ENCODE measurements around the gene CD99. TPM values are rescaled to one million over a fixed set of nuclear protein-coding genes. Genes with fewer than 3 reads are reported as not detected.

Gene CD99
- total and polyA plus RNA-seq, 2 of the 13 experiments (the other 11 are each of a cell fraction or from before 2014, with no cell fraction given), result 78.8 to 111 TPM

DNA sequence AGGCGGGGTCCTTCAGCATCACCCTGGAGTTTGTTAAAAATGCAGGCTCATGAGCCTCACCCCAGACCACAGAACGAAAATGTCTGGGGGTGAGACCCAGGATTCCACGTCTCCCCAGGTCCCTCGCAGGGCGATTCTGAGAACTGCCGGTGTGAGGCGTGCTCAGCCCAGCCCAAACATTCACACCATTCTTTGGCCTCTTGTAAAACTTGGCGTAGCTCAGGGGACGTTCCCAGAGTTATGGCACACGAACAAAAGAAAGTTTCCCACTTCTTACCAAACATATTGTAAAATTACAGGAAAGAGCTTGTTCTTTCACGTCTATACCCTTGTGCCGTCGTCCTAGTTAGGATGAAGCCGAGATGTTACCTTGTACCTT, 12.9 kb downstream of the CD99 start:
- Histone ChIP-seq H3K27me3 (ENCODE audit: control insufficient read depth in 1 of 2, insufficient read depth in 2 of 2, low read length in 2 of 2) (no peaks in the 10 kb centered on the region), H3K4me2 (ENCODE audit: low read depth, low read length) (no peak overlapping the region), H3K36me3 (replicated peaks in 1 of 2; ENCODE audit: control insufficient read depth in 1 of 2, insufficient read depth in 2 of 2, low read length in 2 of 2) (peaks cover 4 to 11% of the 10 kb centered on the region in 2 experiments; a peak in 1 of 5 replicates), H3K79me2 (ENCODE audit: insufficient read depth, low read length) (peaks cover 91% of the 10 kb centered on the region), H2AFZ (ENCODE audit: low read length) (no peak overlapping the region), H4K20me1 (ENCODE audit: insufficient read depth, low read length) (peaks cover 4% of the 10 kb centered on the region; the same call in 1 of the 2 replicates), H3K9me3 (ENCODE audit: low read length) (no peaks in the 10 kb centered on the region), H3K4me3 (replicated peaks in 1 of 3; ENCODE audit: insufficient read depth in 1 of 3, low read depth in 2 of 3, low read length in 3 of 3) (no peak overlapping the region), H3K4me1 (ENCODE audit: insufficient read depth, low read length) (peaks cover 18% of the 10 kb centered on the region), H3K9ac (ENCODE audit: insufficient read depth, low read depth, low read length) (no peak overlapping the region), H3K27ac (ENCODE audit: extremely low read length, insufficient read depth, low read length) (no peak overlapping the region)
- in situ Hi-C loops (cut with HindIII; ENCODE audit: extremely low pct_ligation_motif_present, low pct_unique_long_range_greater_than_20kb) (no loop called here), intact Hi-C loops (cut with micrococcal nuclease; ENCODE audit: unreplicated experiment) (loop anchor here (10.0 kb wide), 1 partner anchor 61 kb away; no protein-coding TSS in a partner anchor)
- BruUV-seq (replicated peaks), result no TSS peak
- 95% methylated on average over 13 of the region's 14 CpGs for WGBS (ENCODE audit: low lambda C conversion rate)
- DNase-seq (ENCODE audit: low spot score) (no peak), FAIRE-seq (no peak), ATAC-seq (no peak)
- ChIA-PET POLR2A (no interaction called here), CTCF (ENCODE audit: low intra/inter-chr PET ratio, low total read pairs) (no interaction called here)
- TF ChIP-seq ZFP1 (CRISPR knock-in tag; IDR thresholded peaks at IDR 0.05), result no peak
- no peak for TF ChIP-seq THYN1 (CRISPR knock-in tag; IDR thresholded peaks at IDR 0.05; ENCODE audit: borderline replicate concordance, low read depth)
- TF ChIP-seq, protein P1, sequence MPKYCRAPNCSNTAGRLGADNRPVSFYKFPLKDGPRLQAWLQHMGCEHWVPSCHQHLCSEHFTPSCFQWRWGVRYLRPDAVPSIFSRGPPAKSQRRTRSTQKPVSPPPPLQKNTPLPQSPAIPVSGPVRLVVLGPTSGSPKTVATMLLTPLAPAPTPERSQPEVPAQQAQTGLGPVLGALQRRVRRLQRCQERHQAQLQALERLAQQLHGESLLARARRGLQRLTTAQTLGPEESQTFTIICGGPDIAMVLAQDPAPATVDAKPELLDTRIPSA (CRISPR knock-in tag; IDR thresholded peaks at IDR 0.05; ENCODE audit: borderline replicate concordance), result no peak
- no peak for TF ChIP-seq SNAI1 (CRISPR knock-in tag; IDR thresholded peaks at IDR 0.05; ENCODE audit: borderline replicate concordance)
- TF ChIP-seq, protein P2, sequence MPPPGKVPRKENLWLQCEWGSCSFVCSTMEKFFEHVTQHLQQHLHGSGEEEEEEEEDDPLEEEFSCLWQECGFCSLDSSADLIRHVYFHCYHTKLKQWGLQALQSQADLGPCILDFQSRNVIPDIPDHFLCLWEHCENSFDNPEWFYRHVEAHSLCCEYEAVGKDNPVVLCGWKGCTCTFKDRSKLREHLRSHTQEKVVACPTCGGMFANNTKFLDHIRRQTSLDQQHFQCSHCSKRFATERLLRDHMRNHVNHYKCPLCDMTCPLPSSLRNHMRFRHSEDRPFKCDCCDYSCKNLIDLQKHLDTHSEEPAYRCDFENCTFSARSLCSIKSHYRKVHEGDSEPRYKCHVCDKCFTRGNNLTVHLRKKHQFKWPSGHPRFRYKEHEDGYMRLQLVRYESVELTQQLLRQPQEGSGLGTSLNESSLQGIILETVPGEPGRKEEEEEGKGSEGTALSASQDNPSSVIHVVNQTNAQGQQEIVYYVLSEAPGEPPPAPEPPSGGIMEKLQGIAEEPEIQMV (CRISPR knock-in tag; IDR thresholded peaks at IDR 0.05; ENCODE audit: low read depth), result no peak
- no peak for TF ChIP-seq ZFP36L1 (CRISPR knock-in tag; IDR thresholded peaks at IDR 0.05)
- no peak for TF ChIP-seq ZBTB20 (CRISPR knock-in tag; IDR thresholded peaks at IDR 0.05; ENCODE audit: borderline replicate concordance, low read depth)
- TF ChIP-seq, protein P3, sequence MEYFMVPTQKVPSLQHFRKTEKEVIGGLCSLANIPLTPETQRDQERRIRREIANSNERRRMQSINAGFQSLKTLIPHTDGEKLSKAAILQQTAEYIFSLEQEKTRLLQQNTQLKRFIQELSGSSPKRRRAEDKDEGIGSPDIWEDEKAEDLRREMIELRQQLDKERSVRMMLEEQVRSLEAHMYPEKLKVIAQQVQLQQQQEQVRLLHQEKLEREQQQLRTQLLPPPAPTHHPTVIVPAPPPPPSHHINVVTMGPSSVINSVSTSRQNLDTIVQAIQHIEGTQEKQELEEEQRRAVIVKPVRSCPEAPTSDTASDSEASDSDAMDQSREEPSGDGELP (IDR thresholded peaks at IDR 0.05; ENCODE audit: borderline replicate concordance, low read depth), result no peak
- TF ChIP-seq, protein P4, sequence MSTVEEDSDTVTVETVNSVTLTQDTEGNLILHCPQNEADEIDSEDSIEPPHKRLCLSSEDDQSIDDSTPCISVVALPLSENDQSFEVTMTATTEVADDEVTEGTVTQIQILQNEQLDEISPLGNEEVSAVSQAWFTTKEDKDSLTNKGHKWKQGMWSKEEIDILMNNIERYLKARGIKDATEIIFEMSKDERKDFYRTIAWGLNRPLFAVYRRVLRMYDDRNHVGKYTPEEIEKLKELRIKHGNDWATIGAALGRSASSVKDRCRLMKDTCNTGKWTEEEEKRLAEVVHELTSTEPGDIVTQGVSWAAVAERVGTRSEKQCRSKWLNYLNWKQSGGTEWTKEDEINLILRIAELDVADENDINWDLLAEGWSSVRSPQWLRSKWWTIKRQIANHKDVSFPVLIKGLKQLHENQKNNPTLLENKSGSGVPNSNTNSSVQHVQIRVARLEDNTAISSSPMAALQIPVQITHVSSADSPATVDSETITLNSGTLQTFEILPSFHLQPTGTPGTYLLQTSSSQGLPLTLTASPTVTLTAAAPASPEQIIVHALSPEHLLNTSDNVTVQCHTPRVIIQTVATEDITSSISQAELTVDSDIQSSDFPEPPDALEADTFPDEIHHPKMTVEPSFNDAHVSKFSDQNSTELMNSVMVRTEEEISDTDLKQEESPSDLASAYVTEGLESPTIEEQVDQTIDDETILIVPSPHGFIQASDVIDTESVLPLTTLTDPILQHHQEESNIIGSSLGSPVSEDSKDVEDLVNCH (CRISPR knock-in tag; IDR thresholded peaks at IDR 0.05), result no peak
- TF ChIP-seq, protein P5, sequence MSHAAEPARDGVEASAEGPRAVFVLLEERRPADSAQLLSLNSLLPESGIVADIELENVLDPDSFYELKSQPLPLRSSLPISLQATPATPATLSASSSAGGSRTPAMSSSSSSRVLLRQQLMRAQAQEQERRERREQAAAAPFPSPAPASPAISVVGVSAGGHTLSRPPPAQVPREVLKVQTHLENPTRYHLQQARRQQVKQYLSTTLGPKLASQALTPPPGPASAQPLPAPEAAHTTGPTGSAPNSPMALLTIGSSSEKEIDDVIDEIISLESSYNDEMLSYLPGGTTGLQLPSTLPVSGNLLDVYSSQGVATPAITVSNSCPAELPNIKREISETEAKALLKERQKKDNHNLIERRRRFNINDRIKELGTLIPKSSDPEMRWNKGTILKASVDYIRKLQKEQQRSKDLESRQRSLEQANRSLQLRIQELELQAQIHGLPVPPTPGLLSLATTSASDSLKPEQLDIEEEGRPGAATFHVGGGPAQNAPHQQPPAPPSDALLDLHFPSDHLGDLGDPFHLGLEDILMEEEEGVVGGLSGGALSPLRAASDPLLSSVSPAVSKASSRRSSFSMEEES (CRISPR knock-in tag; IDR thresholded peaks at IDR 0.05), result no peak
- TF ChIP-seq, protein P6, sequence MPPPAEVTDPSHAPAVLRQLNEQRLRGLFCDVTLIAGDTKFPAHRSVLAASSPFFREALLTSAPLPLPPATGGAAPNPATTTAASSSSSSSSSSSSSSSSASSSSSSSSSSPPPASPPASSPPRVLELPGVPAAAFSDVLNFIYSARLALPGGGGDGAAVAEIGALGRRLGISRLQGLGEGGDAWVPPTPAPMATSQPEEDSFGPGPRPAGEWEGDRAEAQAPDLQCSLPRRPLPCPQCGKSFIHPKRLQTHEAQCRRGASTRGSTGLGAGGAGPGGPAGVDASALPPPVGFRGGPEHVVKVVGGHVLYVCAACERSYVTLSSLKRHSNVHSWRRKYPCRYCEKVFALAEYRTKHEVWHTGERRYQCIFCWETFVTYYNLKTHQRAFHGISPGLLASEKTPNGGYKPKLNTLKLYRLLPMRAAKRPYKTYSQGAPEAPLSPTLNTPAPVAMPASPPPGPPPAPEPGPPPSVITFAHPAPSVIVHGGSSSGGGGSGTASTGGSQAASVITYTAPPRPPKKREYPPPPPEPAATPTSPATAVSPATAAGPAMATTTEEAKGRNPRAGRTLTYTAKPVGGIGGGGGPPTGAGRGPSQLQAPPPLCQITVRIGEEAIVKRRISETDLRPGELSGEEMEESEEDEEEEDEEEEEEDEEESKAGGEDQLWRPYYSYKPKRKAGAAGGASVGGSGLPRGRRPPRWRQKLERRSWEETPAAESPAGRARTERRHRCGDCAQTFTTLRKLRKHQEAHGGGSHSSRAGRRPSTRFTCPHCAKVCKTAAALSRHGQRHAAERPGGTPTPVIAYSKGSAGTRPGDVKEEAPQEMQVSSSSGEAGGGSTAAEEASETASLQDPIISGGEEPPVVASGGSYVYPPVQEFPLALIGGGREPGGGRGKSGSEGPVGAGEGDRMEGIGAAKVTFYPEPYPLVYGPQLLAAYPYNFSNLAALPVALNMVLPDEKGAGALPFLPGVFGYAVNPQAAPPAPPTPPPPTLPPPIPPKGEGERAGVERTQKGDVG (CRISPR knock-in tag; IDR thresholded peaks at IDR 0.05; ENCODE audit: borderline replicate concordance), result no peak
- TF ChIP-seq MTA3 (CRISPR knock-in tag; IDR thresholded peaks at IDR 0.05), result no peak
- TF ChIP-seq HDAC1 (CRISPR knock-in tag; IDR thresholded peaks at IDR 0.05), result no peak
- no peak for TF ChIP-seq ZFY (CRISPR knock-in tag; IDR thresholded peaks at IDR 0.05)

Measured in HepG2 (cell line).